NCI-H2196 (cell line): ENCODE data around the gene RORC.
"Not testable (repeated sequence)": the region's sequence is repeated elsewhere in the genome, so short reads cannot be mapped to it uniquely, and the experiment has no call there.

Experiments
- DNase-seq: peaks from one replicate; lab custom pipeline; 2025; ENCODE audit not compliant: unreplicated experiment; lab: John Stamatoyannopoulos, UW

Gene RORC

DNA sequence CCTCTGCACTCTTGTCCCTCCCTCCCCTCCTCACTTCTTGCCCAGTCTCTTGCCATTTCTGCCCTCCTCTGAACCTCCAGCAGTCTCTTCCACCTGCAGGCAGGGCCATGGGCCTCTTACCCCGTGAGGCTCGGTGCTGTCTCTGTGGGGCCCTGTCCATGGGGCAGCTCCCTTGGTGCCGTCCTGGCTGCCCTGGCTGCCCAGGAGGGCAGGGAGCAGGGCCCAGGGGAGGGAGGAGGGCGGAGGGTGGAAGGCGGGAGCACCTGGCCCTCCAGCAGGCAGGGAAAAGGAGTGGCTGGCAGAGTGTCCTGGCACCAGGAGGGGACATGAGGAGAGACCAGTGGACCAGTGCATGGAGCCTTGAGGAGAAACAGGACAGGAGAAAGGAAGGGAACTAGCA is at the start of gene RORC:
TSS of gene RORC (minus strand) at position 198 of the 400 bp plus-strand sequence. CDS start at position 160, 38 bp downstream.
- DNase-seq, result peak; percentile 68

GRCh38 chr1:151875419-151876097 is 44.0 kb upstream of the RORC start:
- DNase-seq, result no peak

- not testable (repeated sequence) for DNase-seq
Observed at GRCh38 chr1:151872776-151873175, 41.2 kb upstream of the RORC start.

DNA sequence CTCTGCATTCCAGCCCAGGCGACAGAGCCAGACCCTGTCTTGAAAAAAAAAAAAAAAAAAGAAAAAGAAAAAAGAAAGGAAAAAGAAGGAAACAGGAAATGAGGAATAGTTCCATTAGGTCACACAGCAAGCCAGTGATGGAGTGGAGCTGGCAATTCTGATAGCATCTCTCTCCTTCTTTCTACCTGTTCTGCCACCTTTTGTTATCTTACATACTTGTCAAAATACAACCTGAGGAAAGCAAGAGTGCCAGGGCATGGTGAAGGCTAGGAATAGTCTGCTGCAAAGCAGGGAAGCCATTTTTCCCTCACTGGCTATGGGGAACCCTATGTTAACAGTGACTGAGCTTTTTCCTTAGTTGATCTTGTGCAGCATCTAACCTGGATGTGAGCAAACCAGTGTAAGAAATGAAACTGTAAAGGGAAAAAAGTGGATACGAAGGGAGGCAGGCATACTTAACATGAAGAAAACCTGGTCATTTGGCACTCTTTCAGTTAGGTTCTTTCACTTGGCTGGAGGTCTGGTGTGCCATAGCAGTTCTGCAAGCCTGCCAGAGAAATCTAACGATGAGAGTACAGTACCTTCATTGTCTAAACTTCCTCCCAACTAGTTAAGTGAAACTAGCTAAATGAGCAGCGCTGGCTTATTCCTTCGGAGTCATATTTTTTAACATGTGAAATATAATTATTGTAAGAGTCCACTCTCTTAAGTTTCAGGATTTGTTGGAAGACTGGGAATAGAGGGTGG is 39.9 kb upstream of the RORC start:
- DNase-seq, result no peak

GRCh38 chr1:151868486-151868885 is 36.9 kb upstream of the RORC start:
- DNase-seq, result no peak

- no peak for DNase-seq
Observed at GRCh38 chr1:151867765-151868411, 36.3 kb upstream of the RORC start.

DNA sequence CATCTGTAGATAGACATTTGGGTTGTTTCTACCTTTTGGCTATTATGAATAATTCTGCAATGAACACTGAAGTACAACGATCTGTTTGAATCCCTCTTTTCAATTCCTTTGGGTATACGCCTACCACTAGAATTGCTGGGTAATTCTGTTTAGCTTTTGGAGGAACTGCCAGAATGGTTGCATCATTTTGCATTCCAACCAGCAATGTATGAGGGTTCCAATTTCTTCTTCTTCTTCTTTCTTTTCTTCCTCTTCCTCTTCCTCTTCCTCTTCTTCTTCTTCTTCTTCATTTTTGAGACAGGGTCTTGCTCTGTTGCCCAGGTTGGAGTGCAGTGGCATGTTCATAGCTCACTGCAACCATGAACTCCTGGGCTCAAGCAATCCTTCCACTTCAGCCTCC is 35.7 kb upstream of the RORC start:
- DNase-seq, result no peak

DNA sequence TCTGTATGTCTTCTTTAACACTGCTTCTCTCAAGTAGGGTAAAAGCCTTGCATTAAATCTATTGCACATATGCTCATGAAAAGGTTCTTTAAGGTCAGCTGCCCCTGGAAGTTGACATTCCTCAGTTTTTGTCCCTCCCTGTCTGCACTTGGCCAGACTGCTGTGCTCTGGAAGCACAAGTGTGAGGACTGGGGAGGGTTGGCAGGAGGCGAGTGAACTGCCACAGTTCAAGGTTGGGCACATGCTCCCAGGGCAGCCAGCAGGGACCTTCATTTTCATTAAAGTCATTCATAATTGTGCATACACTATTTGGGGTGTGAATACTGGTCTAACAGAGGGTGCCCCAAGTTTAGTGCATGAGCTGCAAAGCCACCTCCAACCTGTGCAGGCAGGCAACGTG is 32.8 kb upstream of the RORC start:
- no peak for DNase-seq

DNA sequence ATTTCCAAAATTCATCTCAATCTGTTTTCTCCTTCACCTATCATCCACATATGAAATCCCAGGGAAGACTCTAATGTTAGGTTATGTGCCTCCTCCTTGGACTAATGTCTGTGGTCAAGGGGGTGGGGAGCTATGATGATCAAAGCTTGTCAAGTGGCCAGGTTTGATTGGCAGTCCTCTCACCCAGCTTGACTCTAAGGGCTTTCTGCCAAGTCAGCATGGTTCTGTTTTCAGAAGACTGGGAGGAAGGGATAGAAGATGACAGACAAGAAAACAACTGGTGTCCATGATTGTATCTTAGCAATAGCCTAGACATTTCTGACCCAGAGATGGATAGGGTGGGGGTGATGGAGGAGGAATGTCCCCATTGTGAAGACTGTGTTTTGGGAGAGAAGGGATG is 31.0 kb upstream of the RORC start:
- DNase-seq, result no peak

GRCh38 chr1:151860504-151861187 is 29.0 kb upstream of the RORC start:
- DNase-seq, result no peak

- DNase-seq, result no peak
Observed at GRCh38 chr1:151859891-151860293, 28.3 kb upstream of the RORC start.

- no peak for DNase-seq
Observed at GRCh38 chr1:151858886-151859665, 27.5 kb upstream of the RORC start.

- DNase-seq, result no peak
Observed at GRCh38 chr1:151858030-151858746, 26.6 kb upstream of the RORC start.

DNA sequence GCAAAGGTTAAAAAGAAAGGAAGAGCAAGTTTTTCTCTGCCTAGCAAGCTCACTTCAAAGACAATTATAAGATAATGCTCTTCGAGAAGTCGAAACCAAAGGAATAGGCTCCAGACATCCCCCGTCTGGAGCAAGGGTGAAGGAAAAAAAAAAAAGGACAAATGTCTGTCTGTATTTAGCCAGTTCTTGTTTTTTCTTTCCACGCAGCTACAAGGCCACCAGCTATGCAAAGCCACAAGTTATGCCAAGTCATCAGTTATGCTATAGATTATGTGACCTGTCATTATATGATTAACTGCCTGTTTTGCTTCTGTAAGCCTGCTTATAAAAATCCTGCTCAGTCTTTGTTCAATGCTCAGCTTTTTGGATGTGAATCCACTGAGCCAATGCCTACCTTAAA is 24.3 kb upstream of the RORC start:
- DNase-seq, result no peak

- not testable (repeated sequence) for DNase-seq
Observed at GRCh38 chr1:151855516-151855915, 23.9 kb upstream of the RORC start.

DNA sequence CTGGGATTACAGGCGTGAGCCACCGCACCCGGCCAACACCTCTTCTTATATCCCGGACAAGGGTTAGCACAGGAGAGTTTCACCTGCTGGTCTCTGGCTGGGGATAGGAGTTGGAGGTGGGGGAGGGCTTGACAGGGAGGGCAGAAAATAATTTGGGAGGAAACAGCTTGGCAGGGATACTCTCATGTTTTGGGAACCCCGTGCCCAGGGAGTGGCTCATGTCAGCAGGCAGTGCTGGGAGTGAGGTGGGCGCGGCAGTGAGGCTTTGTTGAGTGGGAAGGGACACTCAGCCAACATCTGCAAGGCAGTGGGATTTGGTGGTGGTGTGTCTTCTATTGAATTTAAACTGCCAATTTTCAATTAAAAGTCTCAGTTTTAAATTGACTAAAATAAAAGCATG is 23.1 kb upstream of the RORC start:
- DNase-seq, result no peak

DNA sequence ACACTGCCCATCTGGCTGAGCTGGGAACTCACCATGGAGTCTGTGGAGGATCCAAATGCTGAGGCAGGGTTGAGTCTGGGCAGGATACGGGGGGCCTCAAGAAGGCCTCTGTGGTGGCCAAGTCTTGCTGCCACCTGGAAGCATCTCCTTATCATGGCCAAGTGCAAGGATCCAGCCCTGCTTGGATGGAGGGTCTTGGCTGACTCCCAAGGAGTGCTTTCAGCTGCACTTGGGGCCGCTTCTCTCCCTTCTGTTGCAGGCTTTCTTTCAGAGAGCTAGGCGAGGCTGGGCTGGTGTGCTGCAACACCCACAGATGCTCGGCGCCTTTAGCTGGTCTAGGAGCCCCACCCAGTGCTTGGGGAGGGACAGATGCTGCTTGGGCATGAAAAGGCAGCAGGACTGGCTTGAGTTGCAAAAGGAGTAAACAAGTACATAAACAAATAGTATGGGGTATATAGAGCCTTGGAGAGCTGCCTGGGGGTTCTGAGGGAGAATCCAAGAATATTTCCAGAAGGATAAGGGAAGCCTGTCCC is 21.9 kb upstream of the RORC start, which contains the start of gene THEM5:
TSS of gene THEM5 (minus strand) at position 302 of the 533 bp plus-strand sequence. CDS start at position 155, 147 bp downstream.
- DNase-seq, result no peak

DNA sequence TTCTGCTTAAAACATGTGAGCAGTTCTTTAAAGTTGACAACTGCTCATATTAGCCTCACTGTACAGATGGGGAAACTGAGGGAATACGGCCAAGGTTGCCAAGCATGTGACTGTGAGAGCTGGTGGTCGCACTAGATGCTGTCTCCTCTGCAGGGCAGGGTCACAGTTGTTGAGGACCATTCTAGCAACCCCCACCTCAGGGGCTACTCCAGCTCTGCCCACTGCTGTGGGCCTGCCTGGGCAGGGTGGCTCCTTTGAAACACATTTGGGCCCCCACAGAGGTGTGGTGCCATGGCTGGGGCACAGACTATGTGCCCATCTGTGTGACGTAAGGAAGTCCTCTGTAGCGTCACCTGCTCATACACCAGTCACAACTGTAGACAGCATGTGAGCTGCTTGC is 21.1 kb upstream of the RORC start:
- no peak for DNase-seq

- no peak for DNase-seq
Observed at GRCh38 chr1:151851886-151852285, 20.3 kb upstream of the RORC start.

- no peak for DNase-seq
Observed at GRCh38 chr1:151849871-151850270, 18.3 kb upstream of the RORC start.
